K562 (cell line): ENCODE measurements around the gene NME7. TPM values are rescaled to one million over a fixed set of nuclear protein-coding genes. Genes with fewer than 3 reads are reported as not detected.

Source experiments
- ATAC-seq: fragments of 200-7000 bp; cut with Tn5 transposase; 3 replicates; pipeline ENCODE4 v1.9.1; 2020; ENCODE audit warnings: moderate library complexity
- BruUV-seq: library from RNA; stranded (reverse); fragments of 400-500 nt; replicated peaks from 2 replicates; lab custom pipeline; 2021; lab: Mats Ljungman, UMichigan
- CTCF ChIA-PET: fragments of 300-600 bp; formaldehyde crosslinking; extraction: SDS; loops from one replicate; lab custom pipeline; 2021; ENCODE audit warnings: low intra/inter-chr PET ratio; lab: Yijun Ruan, JAX
- POLR2A ChIA-PET: fragments of 300-600, 350-650 bp; sonication (Branson Sonifier 250); formaldehyde crosslinking; extraction: SDS; loops from one replicate; lab custom pipeline; 2021; ENCODE audit warnings: antibody characterized with exemption, inconsistent platforms; lab: Yijun Ruan, JAX
- DNase-seq, 4 experiments: peaks; one replicate each; pipeline versions ENCODE4 v3.0.0 to v3.0.0-alpha.2; 2011 to 2018; ENCODE audit warnings: low spot score in 3 of 4, mixed read lengths in 3 of 4; ENCODE audit errors: extremely low read depth in 1 of 4
- FAIRE-seq: peaks from 2 replicates; lab custom pipeline; 2011; peaks lifted over from hg19 to GRCh38; lab: Jason Lieb, UNC
- H2AFZ ChIP-seq: 2 replicates; pipeline ENCODE4 v1.6.0; 2011; ENCODE audit warnings: low read depth, low read length, control low read depth, inconsistent platforms
- H3K27ac ChIP-seq: fragments of 200-600 bp; 3 replicates; pipeline ENCODE4 v1.8.0; 2011; ENCODE audit warnings: low read depth, mild to moderate bottlenecking, control low read depth, inconsistent platforms, low read length, moderate library complexity, mixed read lengths; ENCODE audit errors: extremely low read depth
- H3K27me3 ChIP-seq, 2 experiments: fragments of 300-600 bp in 1 of 2; 2 replicates in 1 of 2; 3 replicates in 1 of 2; pipeline versions ENCODE4 v1.6.0 to v1.8.0; 2011; ENCODE audit warnings: inconsistent platforms in 2 of 2, low read length in 2 of 2, mild to moderate bottlenecking in 1 of 2, mixed read lengths in 1 of 2, moderate library complexity in 1 of 2; ENCODE audit not compliant: control insufficient read depth in 2 of 2, insufficient read depth in 2 of 2
- H3K36me3 ChIP-seq: fragments of 300-600 bp; 3 replicates; pipeline ENCODE4 v1.8.0; 2011; ENCODE audit warnings: mild to moderate bottlenecking, low read length, inconsistent platforms; ENCODE audit not compliant: control insufficient read depth, insufficient read depth
- H3K4me1 ChIP-seq, 2 experiments: fragments of 200-600 bp in 1 of 2; replicated peaks in 1 of 2; 2 replicates in 1 of 2; 3 replicates in 1 of 2; pipeline versions ENCODE4 v1.5.1 to v1.8.0; 2011; ENCODE audit warnings: inconsistent platforms in 2 of 2, low read length in 2 of 2, mild to moderate bottlenecking in 1 of 2, mixed read lengths in 1 of 2, moderate library complexity in 1 of 2; ENCODE audit not compliant: control insufficient read depth in 2 of 2, insufficient read depth in 2 of 2
- H3K4me2 ChIP-seq: 2 replicates; pipeline ENCODE4 v1.6.1; 2011; ENCODE audit warnings: low read length, control low read depth, inconsistent platforms, mixed read lengths; ENCODE audit not compliant: insufficient read depth
- H3K4me3 ChIP-seq: fragments of 200-600 bp; sonication (generic), shearing (Covaris generic); 2 replicates; pipeline ENCODE4 v1.5.1; 2016; ENCODE audit warnings: control low read depth, inconsistent platforms
- H3K79me2 ChIP-seq: fragments of 200-600 bp; 3 replicates; pipeline ENCODE4 v1.8.0; 2011; ENCODE audit warnings: low read length, inconsistent platforms; ENCODE audit not compliant: control insufficient read depth, insufficient read depth
- H3K9ac ChIP-seq, 2 experiments: 2 replicates each; pipeline versions ENCODE4 v1.6.0 to v1.6.1; 2011; ENCODE audit warnings: low read depth in 2 of 2, low read length in 2 of 2, control low read depth in 1 of 2, inconsistent platforms in 1 of 2, mild to moderate bottlenecking in 1 of 2, mixed read lengths in 1 of 2; ENCODE audit not compliant: insufficient read depth in 1 of 2
- H3K9me1 ChIP-seq: one replicate; pipeline ENCODE4 v1.6.0; 2011; ENCODE audit warnings: inconsistent platforms, mild to moderate bottlenecking, low read length, moderate library complexity; ENCODE audit not compliant: control insufficient read depth, insufficient read depth
- H3K9me3 ChIP-seq: replicated peaks from 2 replicates; pipeline ENCODE4 v1.5.1; 2011; ENCODE audit warnings: low read depth, low read length, inconsistent platforms; ENCODE audit not compliant: control insufficient read depth, insufficient read depth
- H4K20me1 ChIP-seq: replicated peaks from 2 replicates; pipeline ENCODE4 v1.6.1; 2011; ENCODE audit warnings: low read length, inconsistent platforms, mixed read lengths; ENCODE audit not compliant: control insufficient read depth, insufficient read depth
- BRF2 ChIP-seq: IDR thresholded peaks from 3 replicates; pipeline ENCODE4 v1.6.1; 2011; ENCODE audit warnings: borderline replicate concordance, mild to moderate bottlenecking; ENCODE audit not compliant: insufficient read length, insufficient read depth
- ELK1 ChIP-seq: sonication (generic); formaldehyde crosslinking; IDR thresholded peaks from 2 replicates; pipeline ENCODE4 v1.8.1; 2022; ENCODE audit warnings: missing genetic modification reagents
- EP400 ChIP-seq: fragments of 450-650 bp; IDR thresholded peaks from 2 replicates; pipeline ENCODE4 v1.6.1; 2017; ENCODE audit warnings: antibody characterized with exemption, mild to moderate bottlenecking, moderate library complexity
- GATAD2A ChIP-seq: fragments of 450-650 bp; IDR thresholded peaks from 2 replicates; pipeline ENCODE4 v1.6.1; 2017
- ILF3 ChIP-seq: fragments of 450-650 bp; IDR thresholded peaks from 2 replicates; pipeline ENCODE4 v1.6.1; 2018; ENCODE audit warnings: antibody characterized with exemption, mild to moderate bottlenecking, moderate library complexity, borderline replicate concordance
- MYBL2 ChIP-seq, 2 experiments: fragments of 450-650 bp in 1 of 2; sonication (generic) in 1 of 2; formaldehyde crosslinking in 1 of 2; IDR thresholded peaks; 2 replicates each; pipeline versions ENCODE4 v1.6.1 to v1.8.1; 2017 to 2022; ENCODE audit warnings: borderline replicate concordance in 1 of 2, inconsistent platforms in 1 of 2, low read depth in 1 of 2, mild to moderate bottlenecking in 1 of 2, missing genetic modification reagents in 1 of 2, moderate library complexity in 1 of 2
- NFE2L1 ChIP-seq: fragments of 450-650 bp; IDR thresholded peaks from 2 replicates; pipeline ENCODE4 v1.6.1; 2016; ENCODE audit warnings: missing genetic modification characterization, low read depth, mild to moderate bottlenecking, missing compliant biosample characterization, moderate library complexity, borderline replicate concordance
- RFX5 ChIP-seq: IDR thresholded peaks from 2 replicates; pipeline ENCODE4 v1.6.1; 2011; ENCODE audit warnings: low read depth, mild to moderate bottlenecking, improper control_type of control experiment, low read length
- UBTF ChIP-seq, 2 experiments: IDR thresholded peaks; 2 replicates each; pipeline ENCODE4 v1.6.1; 2012; ENCODE audit warnings: improper control_type of control experiment in 2 of 2, low read depth in 2 of 2, low read length in 2 of 2, borderline replicate concordance in 1 of 2
- XRCC5 ChIP-seq: fragments of 200-400 bp; formaldehyde crosslinking; IDR thresholded peaks from 2 replicates; pipeline ENCODE4 v1.6.1; 2017; ENCODE audit warnings: low read depth, mild to moderate bottlenecking, low read length
- ZNF518B ChIP-seq: fragments of 250-450 bp; sonication (Bioruptor Pico); IDR thresholded peaks from 2 replicates; pipeline ENCODE4 v1.5.0; 2021; ENCODE audit warnings: mild to moderate bottlenecking, moderate library complexity
- WGBS: fragments of 100-300 bp; shearing (Covaris generic); methylation state at CpG from one replicate; pipeline ENCODE4 v1.1.6; 2016; ENCODE audit warnings: low coverage, mixed read lengths; ENCODE audit not compliant: insufficient coverage; ENCODE audit errors: missing lambda C conversion rate; 5-methylcytosine and 5-hydroxymethylcytosine counted together
- in situ Hi-C: fragments of 300-500 bp; cut with MboI; formaldehyde crosslinking; loops from 4 replicates; pipeline ENCODE4 v1.15.0; 2018; ENCODE audit warnings: inconsistent platforms, mixed read lengths
- intact Hi-C: fragments of 100-400 bp; cut with micrococcal nuclease; formaldehyde crosslinking; loops from 2 replicates; pipeline ENCODE4 v1.14.2; 2022
- polyA plus RNA-seq, 8 experiments: library from polyadenylated mRNA; depleted of rRNA in 4 of 8; stranded (reverse) in 5 of 8; unstranded in 3 of 8; fragments of >200 nt; fragmentation: Nextera tagmentation in 2 of 8; fragmentation: Illumina TruSeq in 1 of 8; extraction: Ambion mirVana in 2 of 8; extraction: Trizol in 1 of 8; gene quantifications; 2 replicates each; pipeline versions ENCODE4 v1.2.1 to v1.2.3, GENCODE V29; 2011 to 2014; ENCODE audit warnings: inconsistent platforms in 1 of 8, missing spikeins in 1 of 8
- total RNA-seq, 7 experiments: library from RNA; depleted of rRNA in 6 of 7; stranded (reverse); fragments of >200 nt in 6 of 7; fragmentation: Illumina TruSeq in 2 of 7; extraction: Trizol in 2 of 7; gene quantifications; 2 replicates each; pipeline versions ENCODE4 v1.2.1 to v1.2.3, GENCODE V29; 2011 to 2021; ENCODE audit warnings: low replicate concordance in 1 of 7

NME7 gene
- total and polyA plus RNA-seq, 9 of the 15 experiments (the other 6 are each of a cell fraction or from before 2014, with no cell fraction given): 7.9 to 43.2 (median 23.9) TPM

- Histone ChIP-seq H2AFZ (peak overlapping the region; percentile 11; the same call in 1 of the 2 replicates), H3K79me2 (no peaks in the 10 kb centered on the region), H3K9me1 (no peaks in the 10 kb centered on the region), H3K4me3 (no peak overlapping the region), H3K27me3 (no peaks in the 10 kb centered on the region), H4K20me1 (no peaks in the 10 kb centered on the region), H3K4me1 (peaks cover 0 to 12% of the 10 kb centered on the region in 2 experiments; a peak in 2 of 5 replicates), H3K36me3 (no peaks in the 10 kb centered on the region), H3K9me3 (no peaks in the 10 kb centered on the region), H3K27ac (no peak overlapping the region), H3K4me2 (no peak overlapping the region), H3K9ac (no peak overlapping the region)
- FAIRE-seq (no peak), DNase-seq (peak in 1 of 4 experiments; percentile 23), ATAC-seq (no peak)
- in situ Hi-C loops (no loop called here), intact Hi-C loops (no loop called here)
- WGBS: 59% methylated on average over 5 of the region's 5 CpGs
- no TSS peak for BruUV-seq
- ChIA-PET POLR2A (no interaction called here), CTCF (no interaction called here)
- no peak for TF ChIP-seq RFX5
- TF ChIP-seq ELK1: no peak
- TF ChIP-seq EP400: no peak
- no peak for TF ChIP-seq GATAD2A
- no peak for TF ChIP-seq ILF3
- TF ChIP-seq ZNF518B (CRISPR knock-in tag): no peak
- TF ChIP-seq NFE2L1: peak; percentile 78
- no peak for TF ChIP-seq MYBL2 (IDR thresholded peaks at IDR 0.05; ENCODE audit: low read depth)
- TF ChIP-seq MYBL2 (CRISPR knock-in tag; IDR thresholded peaks at IDR 0.05; ENCODE audit: borderline replicate concordance): no peak
- no peak for TF ChIP-seq UBTF (IDR thresholded peaks at IDR 0.05; ENCODE audit: borderline replicate concordance in 1 of 2, low read depth in 2 of 2, low read length in 2 of 2)
- TF ChIP-seq XRCC5: no peak
- TF ChIP-seq BRF2: no peak
Measured at GRCh38 chr1:169148472-169149252, 218.9 kb downstream of the NME7 start.
